ENCODE data around the gene ADAMTS3. TPM values are rescaled to one million over a fixed set of nuclear protein-coding genes. Genes with fewer than 3 reads are reported as not detected.

Gene ADAMTS3
- total RNA-seq, 5 donors from 2014 or later (not counting 1 experiment from before 2014, with no cell fraction given) = not detected

- no peaks in the 10 kb centered on the region for H3K9me3 ChIP-seq
- POLR2A ChIA-PET = no interaction called here
- H3K27ac ChIP-seq (ENCODE audit: low read length) = no peak overlapping the region
- Mint-ChIP-seq H3K4me1 (no peaks in the 10 kb centered on the region), H3K27ac (no peak overlapping the region), H3K36me3 (no peaks in the 10 kb centered on the region), H3K9me3 (peaks cover 0 to 3% (median 0%) of the 10 kb centered on the region in 3 donors), H3K4me3 (no peak overlapping the region), H3K27me3 (no peaks in the 10 kb centered on the region)
- no peaks in the 10 kb centered on the region for H3K4me1 ChIP-seq (ENCODE audit: control insufficient read depth in 1 of 2, extremely low read depth in 1 of 2, insufficient read depth in 2 of 2, low read length in 2 of 2)
- no peak overlapping the region for H3K4me3 ChIP-seq (ENCODE audit: control insufficient read depth in 1 of 2, extremely low read depth in 1 of 2, low read length in 1 of 2)
- ATAC-seq (replicated peaks in 1 of 4) (no peak), DNase-seq (no peak)
- 86% methylated on average over 2 of the region's 2 CpGs for WGBS (ENCODE audit: insufficient coverage)
- H3K27me3 ChIP-seq (replicated peaks in 1 of 2; ENCODE audit: control insufficient read depth in 2 of 2, extremely low read depth in 1 of 2, insufficient read depth in 2 of 2, low read length in 1 of 2) = no peaks in the 10 kb centered on the region
- no peaks in the 10 kb centered on the region for H3K36me3 ChIP-seq (ENCODE audit: control insufficient read depth in 2 of 2, extremely low read depth in 1 of 2, insufficient read depth in 1 of 2, low read length in 1 of 2)
- CTCF ChIA-PET = no interaction called here
Observed at GRCh38 chr4:72418458-72418857, 150.6 kb downstream of the ADAMTS3 start.

GRCh38 chr4:72410158-72410557 is 158.9 kb downstream of the ADAMTS3 start:
- no peaks in the 10 kb centered on the region for H3K27me3 ChIP-seq (replicated peaks in 1 of 2; ENCODE audit: control insufficient read depth in 2 of 2, extremely low read depth in 1 of 2, insufficient read depth in 2 of 2, low read length in 1 of 2)
- DNase-seq (no peak), ATAC-seq (replicated peaks in 1 of 4) (no peak)
- Mint-ChIP-seq H3K27me3 (no peaks in the 10 kb centered on the region), H3K4me3 (no peak overlapping the region), H3K9me3 (no peaks in the 10 kb centered on the region), H3K27ac (no peak overlapping the region), H3K4me1 (no peaks in the 10 kb centered on the region), H3K36me3 (no peaks in the 10 kb centered on the region)
- no peak overlapping the region for H3K4me3 ChIP-seq (ENCODE audit: control insufficient read depth in 1 of 2, extremely low read depth in 1 of 2, low read length in 1 of 2)
- POLR2A ChIA-PET = no interaction called here
- WGBS (ENCODE audit: insufficient coverage) = 60% methylated on average over 1 of the region's 3 CpGs
- no peaks in the 10 kb centered on the region for H3K36me3 ChIP-seq (ENCODE audit: control insufficient read depth in 2 of 2, extremely low read depth in 1 of 2, insufficient read depth in 1 of 2, low read length in 1 of 2)
- no peak overlapping the region for H3K27ac ChIP-seq (ENCODE audit: low read length)
- CTCF ChIA-PET = no interaction called here
- H3K4me1 ChIP-seq (ENCODE audit: control insufficient read depth in 1 of 2, extremely low read depth in 1 of 2, insufficient read depth in 2 of 2, low read length in 2 of 2) = no peaks in the 10 kb centered on the region
- no peaks in the 10 kb centered on the region for H3K9me3 ChIP-seq

GRCh38 chr4:72408568-72408967 is 160.5 kb downstream of the ADAMTS3 start:
- no peak overlapping the region for H3K27ac Mint-ChIP-seq
- no CpG with 5 or more reads among the region's 4 CpGs for WGBS (ENCODE audit: insufficient coverage)
- H3K9me3 ChIP-seq = no peaks in the 10 kb centered on the region

DNA sequence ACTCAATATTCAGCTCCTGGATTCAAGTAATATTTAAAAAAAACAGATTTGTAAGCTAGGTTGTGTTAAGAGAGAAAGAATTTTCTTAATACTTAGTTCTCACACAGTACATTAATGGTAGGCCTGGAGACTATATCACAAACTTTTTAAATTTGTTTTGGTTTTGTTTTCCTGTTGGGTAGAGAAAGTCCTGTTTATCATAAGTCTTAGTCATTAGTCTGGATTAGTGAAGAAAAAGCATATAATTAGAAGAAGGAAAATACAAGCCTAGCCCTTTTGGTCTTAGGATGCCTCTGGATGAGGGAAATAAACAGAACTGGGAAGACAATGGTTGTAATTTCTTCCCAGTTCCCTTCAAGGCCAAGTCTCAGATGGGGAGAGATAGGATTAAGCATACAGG is 163.6 kb downstream of the ADAMTS3 start:
- ATAC-seq (replicated peaks in 1 of 4) = no peak
- Histone ChIP-seq H3K9me3 (no peaks in the 10 kb centered on the region), H3K27me3 (replicated peaks in 1 of 2; ENCODE audit: control insufficient read depth in 2 of 2, extremely low read depth in 1 of 2, insufficient read depth in 2 of 2, low read length in 1 of 2) (no peaks in the 10 kb centered on the region), H3K36me3 (ENCODE audit: control insufficient read depth in 2 of 2, extremely low read depth in 1 of 2, insufficient read depth in 1 of 2, low read length in 1 of 2) (no peaks in the 10 kb centered on the region), H3K27ac (ENCODE audit: low read length) (no peak overlapping the region), H3K4me3 (ENCODE audit: control insufficient read depth in 1 of 2, extremely low read depth in 1 of 2, low read length in 1 of 2) (no peak overlapping the region), H3K4me1 (ENCODE audit: control insufficient read depth in 1 of 2, extremely low read depth in 1 of 2, insufficient read depth in 2 of 2, low read length in 2 of 2) (no peaks in the 10 kb centered on the region)
- Mint-ChIP-seq H3K27ac (no peak overlapping the region), H3K4me3 (no peak overlapping the region), H3K36me3 (no peaks in the 10 kb centered on the region), H3K4me1 (no peaks in the 10 kb centered on the region), H3K27me3 (no peaks in the 10 kb centered on the region), H3K9me3 (no peaks in the 10 kb centered on the region)
- CTCF ChIA-PET = no interaction called here
- POLR2A ChIA-PET = no interaction called here
- DNase-seq = no peak

More at GRCh38 chr4:72408568-72408967, 160.5 kb downstream of the ADAMTS3 start:
- H3K36me3 ChIP-seq (ENCODE audit: control insufficient read depth in 2 of 2, extremely low read depth in 1 of 2, insufficient read depth in 1 of 2, low read length in 1 of 2) = no peaks in the 10 kb centered on the region
- H3K27me3 Mint-ChIP-seq = no peaks in the 10 kb centered on the region
- H3K4me1 Mint-ChIP-seq = no peaks in the 10 kb centered on the region
- H3K4me3 Mint-ChIP-seq = no peak overlapping the region
- ATAC-seq (replicated peaks in 1 of 4) = no peak
- CTCF ChIA-PET = no interaction called here
- DNase-seq = no peak
- no peaks in the 10 kb centered on the region for H3K36me3 Mint-ChIP-seq
- no peak overlapping the region for H3K27ac ChIP-seq (ENCODE audit: low read length)
- H3K27me3 ChIP-seq (replicated peaks in 1 of 2; ENCODE audit: control insufficient read depth in 2 of 2, extremely low read depth in 1 of 2, insufficient read depth in 2 of 2, low read length in 1 of 2) = no peaks in the 10 kb centered on the region
- no peak overlapping the region for H3K4me3 ChIP-seq (ENCODE audit: control insufficient read depth in 1 of 2, extremely low read depth in 1 of 2, low read length in 1 of 2)
- no peaks in the 10 kb centered on the region for H3K9me3 Mint-ChIP-seq
- H3K4me1 ChIP-seq (ENCODE audit: control insufficient read depth in 1 of 2, extremely low read depth in 1 of 2, insufficient read depth in 2 of 2, low read length in 2 of 2) = no peaks in the 10 kb centered on the region
- POLR2A ChIA-PET = no interaction called here

DNA sequence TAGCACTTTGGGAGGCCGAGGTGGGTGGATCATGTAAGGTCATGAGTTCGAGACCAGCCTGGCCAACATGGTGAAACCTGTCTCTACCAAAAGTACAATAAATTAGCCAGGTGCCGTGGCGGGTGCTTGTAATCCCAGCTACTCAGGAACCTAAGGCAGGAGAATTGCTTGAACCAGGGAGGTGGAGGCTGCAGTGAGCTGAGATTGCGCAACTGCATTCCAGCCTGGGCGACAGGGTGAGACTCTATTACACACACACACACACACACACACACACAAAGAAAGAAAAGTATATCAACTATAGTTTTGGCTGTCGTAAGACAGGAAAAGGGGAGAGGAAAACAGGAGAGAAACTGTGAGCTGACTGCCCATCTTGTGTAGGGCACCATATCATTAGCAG is 171.7 kb downstream of the ADAMTS3 start:
- Histone ChIP-seq H3K4me3 (ENCODE audit: control insufficient read depth in 1 of 2, extremely low read depth in 1 of 2, low read length in 1 of 2) (no peak overlapping the region), H3K36me3 (ENCODE audit: control insufficient read depth in 2 of 2, extremely low read depth in 1 of 2, insufficient read depth in 1 of 2, low read length in 1 of 2) (no peaks in the 10 kb centered on the region), H3K27ac (ENCODE audit: low read length) (no peak overlapping the region), H3K9me3 (no peaks in the 10 kb centered on the region), H3K4me1 (ENCODE audit: control insufficient read depth in 1 of 2, extremely low read depth in 1 of 2, insufficient read depth in 2 of 2, low read length in 2 of 2) (no peaks in the 10 kb centered on the region), H3K27me3 (replicated peaks in 1 of 2; ENCODE audit: control insufficient read depth in 2 of 2, extremely low read depth in 1 of 2, insufficient read depth in 2 of 2, low read length in 1 of 2) (no peaks in the 10 kb centered on the region)
- Mint-ChIP-seq H3K9me3 (no peaks in the 10 kb centered on the region), H3K27me3 (no peaks in the 10 kb centered on the region), H3K36me3 (no peaks in the 10 kb centered on the region), H3K4me1 (no peaks in the 10 kb centered on the region), H3K27ac (no peak overlapping the region), H3K4me3 (no peak overlapping the region)
- WGBS (ENCODE audit: insufficient coverage) = 70% methylated on average over 2 of the region's 7 CpGs
- ChIA-PET CTCF (no interaction called here), POLR2A (interaction anchor here in 1 of 2 donors (0.6 kb wide), 1 partner anchor 349 kb away, joined by 4 read pairs; no protein-coding TSS in a partner anchor)
- DNase-seq (no peak), ATAC-seq (replicated peaks in 1 of 4) (no peak)

DNA sequence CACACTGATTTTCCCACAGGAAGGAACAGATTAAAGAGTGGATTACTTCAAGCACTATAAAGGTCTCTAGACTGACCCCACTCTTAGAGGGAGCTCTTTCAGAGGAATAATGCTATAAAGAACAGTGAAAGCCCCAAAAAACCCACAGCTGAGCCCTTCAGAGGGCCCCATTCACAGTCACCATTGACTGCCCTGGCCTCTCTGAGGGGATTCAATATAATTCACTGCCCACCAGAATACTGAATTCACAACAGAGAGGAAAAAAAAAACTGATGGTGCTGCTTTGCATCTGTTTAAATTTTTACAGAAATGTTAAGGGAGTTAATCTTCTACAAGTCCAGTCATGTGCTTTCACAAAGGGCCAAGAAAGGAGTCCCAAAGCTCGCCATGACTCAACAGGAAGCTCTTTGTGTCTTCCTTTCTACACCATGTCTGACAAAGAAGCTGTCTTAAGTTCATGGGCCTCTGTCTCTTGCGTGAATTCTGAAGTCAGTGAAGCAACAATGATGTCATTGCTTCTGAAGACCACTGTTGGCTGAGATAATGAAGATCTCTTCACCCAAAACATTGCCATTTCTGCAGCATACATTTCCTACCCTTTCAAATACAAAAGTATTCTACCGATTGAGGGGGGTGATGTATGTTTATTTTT is 174.9 kb downstream of the ADAMTS3 start:
- Histone ChIP-seq H3K27me3 (replicated peaks in 1 of 2; ENCODE audit: control insufficient read depth in 2 of 2, extremely low read depth in 1 of 2, insufficient read depth in 2 of 2, low read length in 1 of 2) (no peaks in the 10 kb centered on the region), H3K4me1 (ENCODE audit: control insufficient read depth in 1 of 2, extremely low read depth in 1 of 2, insufficient read depth in 2 of 2, low read length in 2 of 2) (no peaks in the 10 kb centered on the region), H3K9me3 (no peaks in the 10 kb centered on the region), H3K36me3 (ENCODE audit: control insufficient read depth in 2 of 2, extremely low read depth in 1 of 2, insufficient read depth in 1 of 2, low read length in 1 of 2) (no peaks in the 10 kb centered on the region), H3K4me3 (ENCODE audit: control insufficient read depth in 1 of 2, extremely low read depth in 1 of 2, low read length in 1 of 2) (no peak overlapping the region), H3K27ac (ENCODE audit: low read length) (no peak overlapping the region)
- Mint-ChIP-seq H3K27ac (no peak overlapping the region), H3K36me3 (no peaks in the 10 kb centered on the region), H3K27me3 (no peaks in the 10 kb centered on the region), H3K4me1 (no peaks in the 10 kb centered on the region), H3K4me3 (no peak overlapping the region), H3K9me3 (no peaks in the 10 kb centered on the region)
- ChIA-PET CTCF (no interaction called here), POLR2A (no interaction called here)
- ATAC-seq (replicated peaks in 1 of 4) (no peak), DNase-seq (no peak)
- 60% methylated on average over 1 of the region's 3 CpGs for WGBS (ENCODE audit: insufficient coverage)

GRCh38 chr4:72391281-72391680 is 177.7 kb downstream of the ADAMTS3 start:
- no peak for DNase-seq

More at GRCh38 chr4:72391281-72391680, 177.7 kb downstream of the ADAMTS3 start:
- Histone ChIP-seq H3K36me3 (ENCODE audit: control insufficient read depth in 2 of 2, extremely low read depth in 1 of 2, insufficient read depth in 1 of 2, low read length in 1 of 2) (no peaks in the 10 kb centered on the region), H3K4me1 (ENCODE audit: control insufficient read depth in 1 of 2, extremely low read depth in 1 of 2, insufficient read depth in 2 of 2, low read length in 2 of 2) (no peaks in the 10 kb centered on the region), H3K27ac (ENCODE audit: low read length) (no peak overlapping the region), H3K4me3 (ENCODE audit: control insufficient read depth in 1 of 2, extremely low read depth in 1 of 2, low read length in 1 of 2) (no peak overlapping the region), H3K27me3 (replicated peaks in 1 of 2; ENCODE audit: control insufficient read depth in 2 of 2, extremely low read depth in 1 of 2, insufficient read depth in 2 of 2, low read length in 1 of 2) (no peaks in the 10 kb centered on the region), H3K9me3 (no peaks in the 10 kb centered on the region)
- no peaks in the 10 kb centered on the region for H3K9me3 Mint-ChIP-seq
- ChIA-PET POLR2A (no interaction called here), CTCF (no interaction called here)
- no CpG with 5 or more reads among the region's 2 CpGs for WGBS (ENCODE audit: insufficient coverage)
- no peaks in the 10 kb centered on the region for H3K36me3 Mint-ChIP-seq
- H3K27me3 Mint-ChIP-seq = no peaks in the 10 kb centered on the region
- H3K4me3 Mint-ChIP-seq = no peak overlapping the region
- ATAC-seq (replicated peaks in 1 of 4) = no peak
- no peak overlapping the region for H3K27ac Mint-ChIP-seq
- H3K4me1 Mint-ChIP-seq = no peaks in the 10 kb centered on the region

Measured in T-cell (primary cell).